Progenitor cell of endocrine pancreas (in vitro differentiated cells): ENCODE results near the gene SPNS1. TPM values are rescaled to one million over a fixed set of nuclear protein-coding genes. Genes with fewer than 3 reads are reported as not detected.
"Not testable (repeated sequence)": the region's sequence is repeated elsewhere in the genome, so short reads cannot be mapped to it uniquely, and the experiment has no call there.

Experiments used
- DNase-seq: peaks from one replicate; pipeline ENCODE4 v3.0.0; 2021; ENCODE audit warnings: low spot score; ENCODE audit not compliant: unreplicated experiment
- H3K27ac Mint-ChIP-seq: 2 replicates; pipeline ENCODE4 v1.8.0; 2021; ENCODE audit warnings: mild to moderate bottlenecking, moderate library complexity, mixed read lengths
- H3K27me3 Mint-ChIP-seq: 2 replicates; pipeline ENCODE4 v1.8.0; 2021; ENCODE audit warnings: mixed read lengths
- H3K36me3 Mint-ChIP-seq: 2 replicates; pipeline ENCODE4 v1.8.0; 2022; ENCODE audit warnings: mixed read lengths; ENCODE audit not compliant: insufficient read depth
- H3K4me1 Mint-ChIP-seq: 2 replicates; pipeline ENCODE4 v1.8.0; 2021; ENCODE audit warnings: low read depth, mixed read lengths
- H3K4me3 Mint-ChIP-seq: 2 replicates; pipeline ENCODE4 v1.8.0; 2021; ENCODE audit warnings: low read depth, mild to moderate bottlenecking, moderate library complexity, mixed read lengths
- H3K9me3 Mint-ChIP-seq: 2 replicates; pipeline ENCODE4 v1.8.0; 2021; ENCODE audit warnings: low read depth, mixed read lengths
- total RNA-seq: library from RNA; stranded (reverse); gene quantifications from 2 replicates; pipeline ENCODE4 v1.2.1, GENCODE V29; 2021
- TF ChIP-seq, protein P1 (sequence below): fragments of 200-600 bp; sonication (generic); IDR thresholded peaks from one replicate; pipeline ENCODE4 v1.5.0; 2021; ENCODE audit warnings: antibody characterized with exemption, mild to moderate bottlenecking; ENCODE audit not compliant: unreplicated experiment

SPNS1 gene
- total RNA-seq, 1 donor from 2014 or later: 41.1 TPM

DNA sequence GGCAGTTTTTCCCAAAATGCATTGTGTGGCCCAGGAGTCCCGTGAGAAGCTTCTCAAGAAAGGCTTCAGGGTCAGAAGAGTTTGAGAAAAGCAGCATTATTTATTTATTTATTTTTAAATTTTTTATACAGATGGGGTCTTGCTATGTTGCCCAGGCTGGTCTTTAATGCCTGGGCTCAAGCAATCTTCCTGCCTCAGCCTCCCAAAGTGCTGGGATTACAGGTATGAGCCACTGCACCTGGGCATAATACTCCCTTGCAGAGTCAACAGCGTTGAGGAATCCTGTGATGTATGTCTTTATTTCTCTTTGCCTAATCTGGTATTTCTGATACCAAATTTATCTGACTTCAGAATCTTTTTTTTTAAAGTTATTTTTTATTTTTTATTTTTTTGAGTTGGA, 25.4 kb downstream of the SPNS1 start:
- DNase-seq: no peak
- peaks cover 25% of the 10 kb centered on the region for H3K27me3 Mint-ChIP-seq
- TF ChIP-seq, protein P1, sequence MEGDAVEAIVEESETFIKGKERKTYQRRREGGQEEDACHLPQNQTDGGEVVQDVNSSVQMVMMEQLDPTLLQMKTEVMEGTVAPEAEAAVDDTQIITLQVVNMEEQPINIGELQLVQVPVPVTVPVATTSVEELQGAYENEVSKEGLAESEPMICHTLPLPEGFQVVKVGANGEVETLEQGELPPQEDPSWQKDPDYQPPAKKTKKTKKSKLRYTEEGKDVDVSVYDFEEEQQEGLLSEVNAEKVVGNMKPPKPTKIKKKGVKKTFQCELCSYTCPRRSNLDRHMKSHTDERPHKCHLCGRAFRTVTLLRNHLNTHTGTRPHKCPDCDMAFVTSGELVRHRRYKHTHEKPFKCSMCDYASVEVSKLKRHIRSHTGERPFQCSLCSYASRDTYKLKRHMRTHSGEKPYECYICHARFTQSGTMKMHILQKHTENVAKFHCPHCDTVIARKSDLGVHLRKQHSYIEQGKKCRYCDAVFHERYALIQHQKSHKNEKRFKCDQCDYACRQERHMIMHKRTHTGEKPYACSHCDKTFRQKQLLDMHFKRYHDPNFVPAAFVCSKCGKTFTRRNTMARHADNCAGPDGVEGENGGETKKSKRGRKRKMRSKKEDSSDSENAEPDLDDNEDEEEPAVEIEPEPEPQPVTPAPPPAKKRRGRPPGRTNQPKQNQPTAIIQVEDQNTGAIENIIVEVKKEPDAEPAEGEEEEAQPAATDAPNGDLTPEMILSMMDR: no peak
- no peaks in the 10 kb centered on the region for H3K9me3 Mint-ChIP-seq
- no peak overlapping the region for H3K4me3 Mint-ChIP-seq
- no peaks in the 10 kb centered on the region for H3K36me3 Mint-ChIP-seq
- H3K27ac Mint-ChIP-seq: no peak overlapping the region
- H3K4me1 Mint-ChIP-seq: no peaks in the 10 kb centered on the region

DNA sequence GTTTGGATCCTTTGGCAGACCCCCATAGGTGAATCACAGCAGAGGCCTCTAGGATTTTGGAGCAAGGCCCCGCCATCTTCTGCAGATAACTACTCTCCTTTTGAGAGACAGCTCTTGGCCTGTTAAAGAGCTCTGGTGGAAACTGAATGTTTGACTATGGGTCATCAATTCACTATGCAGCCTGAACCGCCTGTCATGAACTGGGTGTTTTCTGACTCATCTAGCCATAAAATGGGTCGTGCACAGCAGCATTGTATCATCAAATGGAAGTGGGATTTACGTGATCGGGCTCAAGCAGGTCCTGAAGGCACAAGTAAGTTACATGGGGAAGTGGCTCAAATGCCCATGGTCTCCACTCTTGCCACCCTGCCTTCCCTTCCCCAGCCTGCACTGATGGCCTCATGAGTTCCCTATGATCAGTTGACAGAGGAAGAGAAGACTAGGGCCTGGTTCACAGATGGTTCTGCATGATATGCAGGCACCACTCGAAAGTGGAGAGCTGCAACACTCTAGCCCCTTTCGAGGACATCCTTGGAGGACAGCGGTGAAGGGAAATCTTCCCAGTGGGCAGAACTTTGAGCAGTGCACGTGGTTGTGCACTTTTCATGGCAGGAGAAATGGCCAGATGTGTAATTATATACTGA, 30.0 kb downstream of the SPNS1 start:
- H3K27me3 Mint-ChIP-seq: peaks cover 29% of the 10 kb centered on the region
- H3K36me3 Mint-ChIP-seq, H3K4me1 Mint-ChIP-seq: not testable (repeated sequence)

DNA sequence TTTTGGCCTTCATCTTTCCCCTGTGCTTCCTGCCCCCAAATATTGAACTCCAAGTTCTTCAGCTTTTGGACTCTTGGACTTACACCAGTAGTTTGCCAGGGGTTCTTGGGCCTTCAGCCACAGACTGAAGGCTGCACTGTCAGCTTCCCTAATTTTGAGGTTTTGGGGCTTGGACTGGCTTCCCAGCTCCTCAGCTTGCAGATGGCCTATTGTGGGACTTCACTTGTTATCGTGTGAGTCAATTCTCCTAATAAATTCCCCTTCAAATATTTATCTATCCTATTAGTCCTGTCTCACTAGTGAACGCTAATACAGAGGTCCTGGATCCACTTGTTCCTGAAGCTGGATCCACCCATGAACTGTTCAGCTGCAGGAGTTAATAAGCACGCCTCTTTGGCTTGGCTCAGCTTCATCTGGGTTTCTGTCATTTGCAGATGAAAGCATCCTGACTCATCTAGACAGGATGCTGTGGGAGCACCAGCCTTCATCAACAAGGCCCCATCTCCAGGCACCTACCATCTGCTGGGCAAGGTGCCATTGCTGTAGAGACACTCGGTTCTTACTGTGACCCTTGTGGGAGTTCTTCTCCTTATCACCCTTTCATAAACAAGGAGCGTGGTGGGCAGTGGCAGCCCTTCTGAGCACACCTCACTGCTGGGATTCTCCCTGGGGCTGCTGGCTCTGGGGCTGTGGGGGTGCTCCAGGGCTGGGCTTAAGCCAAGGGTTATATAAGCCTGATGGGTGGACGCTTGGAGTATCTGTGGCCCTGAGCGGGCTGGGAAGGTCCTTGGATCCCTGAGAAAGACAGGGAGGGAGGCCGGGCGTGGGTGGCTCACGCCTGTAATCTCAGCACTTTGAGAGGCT, 33.4 kb downstream of the SPNS1 start:
- no peaks in the 10 kb centered on the region for H3K4me1 Mint-ChIP-seq
- peaks cover 31% of the 10 kb centered on the region for H3K27me3 Mint-ChIP-seq
- DNase-seq: no peak
- H3K36me3 Mint-ChIP-seq: no peaks in the 10 kb centered on the region
- TF ChIP-seq, protein P1: no peak
- no peaks in the 10 kb centered on the region for H3K9me3 Mint-ChIP-seq
- H3K27ac Mint-ChIP-seq: no peak overlapping the region
- H3K4me3 Mint-ChIP-seq: no peak overlapping the region

More for the DNA sequence above, 30.0 kb downstream of the SPNS1 start:
- not testable (repeated sequence) for DNase-seq, H3K9me3 Mint-ChIP-seq, H3K4me3 Mint-ChIP-seq, H3K27ac Mint-ChIP-seq

DNA sequence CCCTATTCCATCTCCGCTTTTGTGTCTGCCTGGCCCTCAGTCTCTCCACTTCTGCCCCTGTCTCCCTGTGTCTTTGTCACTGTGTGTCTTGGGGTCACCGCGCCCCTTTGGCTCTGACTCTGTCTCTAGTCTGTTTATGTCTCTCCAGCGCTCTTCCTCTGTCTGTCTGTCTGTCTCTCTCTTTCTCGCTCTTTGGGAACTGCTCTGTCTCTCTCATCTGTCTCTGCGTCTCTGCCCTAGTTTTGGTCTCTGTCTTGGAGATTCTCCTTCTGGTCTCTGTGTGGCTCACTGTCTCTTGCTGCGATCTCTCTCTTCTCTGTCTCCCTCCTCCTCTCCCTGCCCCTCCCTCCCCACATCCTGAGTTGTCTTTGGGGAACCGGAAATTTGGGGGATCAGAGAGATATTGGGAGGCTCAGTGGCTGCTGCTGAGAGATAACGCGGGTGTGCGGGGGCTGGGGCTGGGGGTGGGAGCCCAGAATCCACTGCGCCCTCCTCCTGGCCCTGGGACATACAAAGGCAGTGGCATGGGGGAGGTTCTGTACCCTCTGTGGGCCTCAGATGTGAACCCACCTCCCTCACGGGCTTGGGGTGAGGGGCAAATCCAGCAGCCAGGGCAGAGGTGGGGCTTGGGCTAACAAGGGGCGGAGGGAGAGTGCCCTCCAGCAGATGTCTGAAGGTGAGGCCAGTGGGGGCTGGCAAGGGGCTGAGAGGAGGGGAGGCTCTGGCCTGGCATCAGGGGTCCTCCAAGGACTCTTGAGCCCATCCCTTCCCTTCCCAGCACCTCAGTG, 34.7 kb downstream of the SPNS1 start:
- TF ChIP-seq, protein P1: no peak
- no peaks in the 10 kb centered on the region for H3K9me3 Mint-ChIP-seq
- no peak overlapping the region for H3K4me3 Mint-ChIP-seq
- H3K27ac Mint-ChIP-seq: no peak overlapping the region
- DNase-seq: no peak
- no peaks in the 10 kb centered on the region for H3K36me3 Mint-ChIP-seq
- no peaks in the 10 kb centered on the region for H3K4me1 Mint-ChIP-seq
- peaks cover 27% of the 10 kb centered on the region for H3K27me3 Mint-ChIP-seq

DNA sequence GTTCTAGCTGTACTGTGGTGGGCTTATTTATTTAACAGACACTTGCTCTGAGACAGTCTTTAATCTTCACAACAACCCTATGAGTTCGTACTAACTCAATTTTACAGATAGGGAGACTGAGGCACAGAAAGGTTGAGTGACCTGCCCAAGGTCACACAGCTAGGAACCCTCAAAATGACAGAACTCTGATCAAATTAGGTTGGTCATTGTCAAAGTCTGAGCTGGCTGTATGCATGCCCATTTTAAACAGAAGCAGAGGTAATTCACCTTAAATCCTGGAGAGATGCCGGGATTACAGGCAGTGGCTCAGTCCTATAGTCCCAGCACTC, 35.2 kb downstream of the SPNS1 start:
- H3K9me3 Mint-ChIP-seq: no peaks in the 10 kb centered on the region
- TF ChIP-seq, protein P1: no peak
- DNase-seq: no peak
- peaks cover 26% of the 10 kb centered on the region for H3K27me3 Mint-ChIP-seq
- no peaks in the 10 kb centered on the region for H3K36me3 Mint-ChIP-seq
- H3K4me1 Mint-ChIP-seq: no peaks in the 10 kb centered on the region
- H3K4me3 Mint-ChIP-seq: no peak overlapping the region
- H3K27ac Mint-ChIP-seq: no peak overlapping the region
